C4-2B (cell line): ENCODE data around the gene IL27RA.

Source experiments
- CTCF ChIP-seq: fragments of 450-650 bp; conservative IDR thresholded peaks from 2 replicates; pipeline ENCODE4 v1.5.1; 2017; ENCODE audit warnings: mild to moderate bottlenecking
- ZFX ChIP-seq: fragments of 450-650 bp; IDR thresholded peaks from 2 replicates; pipeline ENCODE4 v1.6.1; 2017

DNA sequence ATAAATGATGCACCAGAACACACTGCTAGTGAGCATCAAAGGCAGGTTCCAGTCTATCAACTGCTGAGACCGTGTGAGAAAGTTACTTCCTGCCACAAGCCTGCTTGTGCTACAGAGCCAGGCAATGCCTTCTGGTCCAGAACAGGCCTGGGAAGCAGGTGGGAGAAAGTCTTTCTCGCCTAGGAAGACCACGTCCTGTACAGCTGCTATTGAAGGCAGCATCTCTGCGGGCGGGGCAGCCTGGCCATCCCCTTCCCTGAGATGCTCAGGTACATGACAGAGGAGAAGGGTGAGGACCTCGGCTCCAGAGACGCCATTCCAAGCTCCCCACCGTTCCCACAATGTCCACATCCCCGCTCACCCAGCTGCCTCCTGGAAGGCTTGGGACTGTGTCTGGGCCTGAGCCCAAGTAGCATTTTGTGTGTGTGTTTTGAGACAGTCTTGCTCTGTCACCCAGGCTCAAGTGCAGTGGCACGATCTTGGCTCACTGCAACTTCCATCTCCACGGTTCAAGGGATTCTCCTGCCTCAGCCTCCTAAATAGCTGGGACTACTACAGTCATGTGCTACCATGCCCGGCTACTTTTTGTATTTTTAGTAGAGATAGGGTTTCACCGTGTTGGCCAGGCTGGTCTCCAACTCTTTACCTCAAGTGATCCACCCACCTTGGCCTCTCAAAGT lies 28.9 kb upstream of the IL27RA start:
- no peak for TF ChIP-seq ZFX
- TF ChIP-seq CTCF: no peak
